BJ (cell line): ENCODE data around the gene TTLL10. TPM values are rescaled to one million over a fixed set of nuclear protein-coding genes. Genes with fewer than 3 reads are reported as not detected.

Source experiments
- CTCF ChIA-PET: fragments of 350-600 bp; formaldehyde crosslinking; extraction: SDS; loops from one replicate; lab custom pipeline; 2021; ENCODE audit warnings: antibody characterized with exemption, inconsistent platforms; lab: Yijun Ruan, JAX
- POLR2A ChIA-PET: fragments of 300-600 bp; sonication (Branson Sonifier 250); formaldehyde crosslinking; extraction: SDS; loops from one replicate; lab custom pipeline; 2021; ENCODE audit warnings: antibody characterized with exemption; lab: Charles Lee
- DNase-seq: peaks from one replicate; pipeline ENCODE4 v3.0.0-alpha.2; 2011; ENCODE audit warnings: low read depth
- H3K27me3 ChIP-seq: 2 replicates; pipeline ENCODE4 v1.6.0; 2011; ENCODE audit warnings: low read length; ENCODE audit not compliant: control insufficient read depth, insufficient read depth
- H3K36me3 ChIP-seq: 2 replicates; pipeline ENCODE4 v1.5.1; 2011; ENCODE audit warnings: low read length; ENCODE audit not compliant: control insufficient read depth, insufficient read depth
- H3K4me3 ChIP-seq: 2 replicates; pipeline ENCODE4 v1.5.1; 2011; ENCODE audit warnings: low read depth, mild to moderate bottlenecking, control low read depth, low read length
- CTCF ChIP-seq: IDR thresholded peaks from 2 replicates; pipeline ENCODE4 v1.5.1; 2011; ENCODE audit warnings: low read depth, mild to moderate bottlenecking, control low read depth, inconsistent platforms, low read length, moderate library complexity; ENCODE audit not compliant: insufficient read depth
- polyA plus RNA-seq: library from polyadenylated mRNA; depleted of rRNA; stranded (reverse); fragments of >200 nt; gene quantifications from 2 replicates; pipeline ENCODE4 v1.2.3, GENCODE V29; 2011

Gene TTLL10
- polyA plus RNA-seq, 1 experiment = not detected

GRCh38 chr1:1205769-1206375 is 32.2 kb downstream of the TTLL10 start:
- CTCF ChIA-PET = interaction anchor here (0.6 to 0.7 kb wide), 2 partner anchors 24 to 206 kb away, joined by 3 read pairs; partner anchors contain the start of gene HES4
- no peaks in the 10 kb centered on the region for H3K36me3 ChIP-seq
- TF ChIP-seq CTCF = no peak
- POLR2A ChIA-PET = no interaction called here
- no peak for DNase-seq
- H3K4me3 ChIP-seq = no peak overlapping the region
- H3K27me3 ChIP-seq = peaks cover 2% of the 10 kb centered on the region; the same call in 1 of the 2 replicates

GRCh38 chr1:1206376-1206965 is 32.8 kb downstream of the TTLL10 start, which contains the start of gene TNFRSF18:
TSS of gene TNFRSF18 (minus strand) at chr1:1206592. CDS start at chr1:1206571, 21 bp downstream.
- POLR2A ChIA-PET = no interaction called here
- CTCF ChIA-PET = interaction anchor here (0.6 kb wide), 1 partner anchor 206 kb away, joined by 3 read pairs; the partner anchor contains the start of gene HES4
- DNase-seq = no peak
- H3K36me3 ChIP-seq = no peaks in the 10 kb centered on the region
- no peak within 1 kb of the TSS for H3K4me3 ChIP-seq
- TF ChIP-seq CTCF = no peak
- H3K27me3 ChIP-seq = peaks cover 2% of the 10 kb centered on the region; the same call in 1 of the 2 replicates

- H3K36me3 ChIP-seq = no peaks in the 10 kb centered on the region
- CTCF ChIA-PET = no interaction called here
- no peak overlapping the region for H3K4me3 ChIP-seq
- H3K27me3 ChIP-seq = peaks cover 2% of the 10 kb centered on the region; the same call in 1 of the 2 replicates
- DNase-seq = no peak
- TF ChIP-seq CTCF = no peak
- POLR2A ChIA-PET = no interaction called here
Observed at GRCh38 chr1:1206966-1207531, 33.4 kb downstream of the TTLL10 start.

GRCh38 chr1:1207571-1207892 is 33.9 kb downstream of the TTLL10 start:
- ChIA-PET POLR2A (no interaction called here), CTCF (no interaction called here)
- no peak for TF ChIP-seq CTCF
- Histone ChIP-seq H3K4me3 (no peak overlapping the region), H3K27me3 (peaks cover 2% of the 10 kb centered on the region; the same call in 1 of the 2 replicates), H3K36me3 (no peaks in the 10 kb centered on the region)
- DNase-seq = no peak
